Measurements from ENCODE around the gene MDK.

DNA sequence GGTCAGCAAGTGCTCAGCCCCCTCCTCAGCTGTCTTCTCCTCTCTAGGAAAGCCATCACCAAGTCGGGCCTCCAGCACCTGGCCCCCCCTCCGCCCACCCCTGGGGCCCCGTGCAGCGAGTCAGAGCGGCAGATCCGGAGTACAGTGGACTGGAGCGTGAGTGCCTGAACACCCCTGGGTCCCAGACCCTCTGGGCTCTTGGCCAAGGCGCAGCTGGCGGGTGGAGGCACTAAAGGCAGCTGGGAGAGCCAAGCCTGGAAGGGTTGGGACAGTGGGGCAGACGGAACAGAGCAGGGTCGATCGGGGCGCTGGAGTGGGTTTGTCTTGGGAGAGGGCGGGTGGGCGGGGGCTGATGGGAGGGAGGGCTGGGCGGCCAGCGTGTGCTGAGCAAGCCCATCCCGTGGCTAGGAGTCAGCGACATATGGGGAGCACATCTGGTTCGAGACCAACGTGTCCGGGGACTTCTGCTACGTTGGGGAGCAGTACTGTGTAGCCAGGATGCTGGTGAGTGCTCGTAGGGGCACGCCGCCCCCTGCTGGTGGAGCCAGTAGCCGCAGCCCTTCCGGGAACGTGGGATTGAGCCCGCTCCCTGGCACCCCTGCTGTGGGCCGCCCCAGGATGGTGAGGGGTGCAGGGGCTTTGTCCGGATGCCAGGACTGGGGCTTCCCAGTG is 14.1 kb upstream of the MDK start:
- TF ChIP-seq CBX3 (IDR thresholded peaks at IDR 0.05; ENCODE audit: low read depth) (no peak), TCF7L2 (IDR thresholded peaks at IDR 0.05; ENCODE audit: borderline replicate concordance, extremely low read depth, insufficient read depth, insufficient read length) (no peak), POLR2AphosphoS5 (IDR thresholded peaks at IDR 0.05; ENCODE audit: low read depth, low read length) (no peak), RAD21 (IDR thresholded peaks at IDR 0.05; ENCODE audit: low read depth) (peak; percentile 74), ZFX (IDR thresholded peaks at IDR 0.05) (no peak), POLR2A (IDR thresholded peaks at IDR 0.05; ENCODE audit: borderline replicate concordance, extremely low read depth, insufficient read depth, insufficient read length) (no peak)
- TF ChIP-seq, protein P1, sequence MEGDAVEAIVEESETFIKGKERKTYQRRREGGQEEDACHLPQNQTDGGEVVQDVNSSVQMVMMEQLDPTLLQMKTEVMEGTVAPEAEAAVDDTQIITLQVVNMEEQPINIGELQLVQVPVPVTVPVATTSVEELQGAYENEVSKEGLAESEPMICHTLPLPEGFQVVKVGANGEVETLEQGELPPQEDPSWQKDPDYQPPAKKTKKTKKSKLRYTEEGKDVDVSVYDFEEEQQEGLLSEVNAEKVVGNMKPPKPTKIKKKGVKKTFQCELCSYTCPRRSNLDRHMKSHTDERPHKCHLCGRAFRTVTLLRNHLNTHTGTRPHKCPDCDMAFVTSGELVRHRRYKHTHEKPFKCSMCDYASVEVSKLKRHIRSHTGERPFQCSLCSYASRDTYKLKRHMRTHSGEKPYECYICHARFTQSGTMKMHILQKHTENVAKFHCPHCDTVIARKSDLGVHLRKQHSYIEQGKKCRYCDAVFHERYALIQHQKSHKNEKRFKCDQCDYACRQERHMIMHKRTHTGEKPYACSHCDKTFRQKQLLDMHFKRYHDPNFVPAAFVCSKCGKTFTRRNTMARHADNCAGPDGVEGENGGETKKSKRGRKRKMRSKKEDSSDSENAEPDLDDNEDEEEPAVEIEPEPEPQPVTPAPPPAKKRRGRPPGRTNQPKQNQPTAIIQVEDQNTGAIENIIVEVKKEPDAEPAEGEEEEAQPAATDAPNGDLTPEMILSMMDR (IDR thresholded peaks at IDR 0.05 in 2 of 3, conservative IDR thresholded peaks at IDR 0.05 in 1 of 3; ENCODE audit: borderline replicate concordance in 1 of 3, insufficient read depth in 1 of 3, low read depth in 2 of 3, low read length in 2 of 3): peak; percentile 59 to 83 (median 78); a peak in 5 of 6 replicates
